Mucosa of descending colon (tissue), 3 donors: Measurements from ENCODE around the gene SRPRB. TPM values are rescaled to one million over a fixed set of nuclear protein-coding genes. Genes with fewer than 3 reads are reported as not detected.
"Not testable (repeated sequence)": the region's sequence is repeated elsewhere in the genome, so short reads cannot be mapped to it uniquely, and the experiment has no call there.

Source experiments
- ATAC-seq: fragments of 200-7000 bp; cut with Tn5 transposase; one replicate; pipeline ENCODE4 v1.9.1; 2020; ENCODE audit warnings: mild to moderate bottlenecking, moderate library complexity
- DNase-seq, 3 donors: peaks; one replicate each; pipeline ENCODE4 v3.0.0-alpha.2; 2020
- H3K36me3 ChIP-seq: fragments of 200-600 bp; one replicate; pipeline ENCODE4 v1.8.0; 2021; ENCODE audit warnings: low read depth, mild to moderate bottlenecking
- H3K4me1 ChIP-seq: fragments of 200-600 bp; one replicate; pipeline ENCODE4 v1.8.0; 2021; ENCODE audit warnings: low read depth, mild to moderate bottlenecking
- H3K4me3 ChIP-seq: fragments of 200-600 bp; one replicate; pipeline ENCODE4 v1.8.0; 2021; ENCODE audit warnings: mild to moderate bottlenecking
- H3K9me3 ChIP-seq: fragments of 200-600 bp; one replicate; pipeline ENCODE4 v1.8.0; 2021; ENCODE audit warnings: mild to moderate bottlenecking
- CTCF ChIP-seq: fragments of 200-600 bp; IDR thresholded peaks from one replicate; pipeline ENCODE4 v1.8.0; 2022; ENCODE audit warnings: antibody characterized with exemption, mild to moderate bottlenecking
- intact Hi-C, 2 donors: fragments of 100-400 bp; cut with DNase I in 1 of 2; cut with micrococcal nuclease in 1 of 2; formaldehyde crosslinking; loops; one replicate each; pipeline versions ENCODE4 v1.11.0 to v1.11.1; 2022; cut with DNase I, micrococcal nuclease
- total RNA-seq, 3 donors: library from RNA; stranded (reverse); fragmentation: NEBNext Ultra II Directional in 2 of 3; extraction: Animal tissue kit (Norgen Biotek cat#: 25700) in 2 of 3; gene quantifications; one replicate each; pipeline versions ENCODE4 v1.2.1 to v1.2.4, GENCODE V29; 2021 to 2023
- donor health status: DM: no; HTN: no; CAD: no; lungs with moderate emphysema.
- donor health status: DM: no; HTN: no; CAD: no.
- donor health status: DM: no; HTN: yes; CAD: no.

Gene SRPRB
- total RNA-seq, 3 donors from 2014 or later, result 29.2 to 38.1 (median 31.2) TPM

GRCh38 chr3:133775309-133775708 lies 30.3 kb upstream of the SRPRB start:
- ATAC-seq (no peak), DNase-seq (no peak)
- no peak for TF ChIP-seq CTCF
- Histone ChIP-seq H3K4me1 (no peaks in the 10 kb centered on the region), H3K36me3 (no peaks in the 10 kb centered on the region), H3K4me3 (no peak overlapping the region), H3K9me3 (no peaks in the 10 kb centered on the region)
- intact Hi-C loops, result no loop called here

GRCh38 chr3:133775835-133776234 lies 29.8 kb upstream of the SRPRB start:
- ATAC-seq, result no peak
- Histone ChIP-seq H3K9me3 (no peaks in the 10 kb centered on the region), H3K4me3 (no peak overlapping the region), H3K4me1 (no peaks in the 10 kb centered on the region), H3K36me3 (no peaks in the 10 kb centered on the region)
- intact Hi-C loops, result no loop called here
- no peak for TF ChIP-seq CTCF
- DNase-seq, result no peak

DNA sequence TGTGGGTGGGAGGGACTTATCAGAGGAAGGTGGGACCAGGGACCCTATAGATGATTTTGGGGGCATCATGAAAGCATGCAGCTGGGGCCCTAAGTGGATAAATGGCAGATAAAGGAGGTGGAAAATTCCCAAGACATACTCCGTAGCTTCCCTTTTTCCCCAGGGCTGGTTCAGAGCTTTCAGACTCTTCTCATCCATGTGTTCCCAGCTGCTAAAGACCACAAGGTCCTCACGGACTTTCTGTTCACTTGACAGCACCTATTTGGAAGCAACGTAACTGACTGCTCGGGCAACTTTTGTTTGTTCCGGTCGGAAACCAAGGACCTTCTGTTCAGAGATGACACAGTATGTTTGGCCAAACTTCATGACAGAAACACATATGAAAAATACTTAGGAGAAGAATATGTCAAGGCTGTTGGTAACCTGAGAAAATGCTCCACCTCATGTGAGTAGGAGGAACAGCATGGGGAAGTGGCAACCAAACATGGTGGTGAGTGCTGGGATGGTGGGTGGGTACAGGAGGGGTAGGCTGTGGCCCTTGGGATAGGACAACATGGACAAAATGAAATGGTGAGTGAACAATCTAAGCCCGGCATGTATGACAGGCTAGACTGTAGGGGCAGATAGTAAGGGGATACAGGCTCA lies 28.7 kb upstream of the SRPRB start:
- H3K4me3 ChIP-seq, result no peak overlapping the region
- H3K4me1 ChIP-seq, result no peaks in the 10 kb centered on the region
- intact Hi-C loops, result no loop called here
- DNase-seq (no peak), ATAC-seq (no peak)
- no peaks in the 10 kb centered on the region for H3K36me3 ChIP-seq
- no peaks in the 10 kb centered on the region for H3K9me3 ChIP-seq
- no peak for TF ChIP-seq CTCF

DNA sequence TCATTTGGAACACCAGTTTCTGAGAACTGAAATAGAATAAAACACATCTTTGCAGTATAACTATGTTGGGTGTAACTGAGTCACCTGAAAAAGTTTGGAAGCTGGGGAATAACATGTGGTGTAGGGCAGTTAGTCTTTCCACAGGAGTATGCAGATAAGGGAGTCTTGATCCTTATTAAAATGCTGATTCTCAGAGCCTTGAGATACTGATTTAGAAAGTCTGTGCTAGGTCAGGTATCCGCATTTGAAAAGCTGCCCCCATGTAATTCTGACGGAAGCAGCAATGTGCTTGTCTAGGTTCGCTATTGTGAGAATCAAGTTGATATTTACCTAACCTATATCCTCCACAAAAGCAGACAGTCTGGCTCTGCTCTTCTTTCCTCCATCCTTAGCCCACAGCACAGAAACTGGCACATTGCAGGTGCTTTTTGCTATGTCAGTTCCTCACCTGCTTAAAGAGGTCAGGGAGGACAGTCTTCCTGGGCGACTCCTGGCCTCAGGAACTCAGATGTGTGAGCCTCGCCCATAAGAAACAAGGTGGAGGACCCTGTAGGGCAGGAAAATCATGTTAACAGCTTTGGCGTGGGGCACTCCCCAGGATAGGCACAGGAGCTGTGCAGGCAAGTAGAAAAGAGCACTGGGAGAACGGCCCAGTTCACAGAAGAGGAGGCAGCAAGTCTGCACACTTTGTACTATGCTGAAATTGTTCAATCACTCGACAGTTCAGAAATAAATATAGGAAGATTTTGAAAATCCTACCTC lies 27.6 kb upstream of the SRPRB start:
- ATAC-seq (no peak), DNase-seq (no peak)
- no peaks in the 10 kb centered on the region for H3K36me3 ChIP-seq
- TF ChIP-seq CTCF, result no peak
- H3K4me1 ChIP-seq, result no peaks in the 10 kb centered on the region
- intact Hi-C loops, result no loop called here
- no peak overlapping the region for H3K4me3 ChIP-seq
- no peaks in the 10 kb centered on the region for H3K9me3 ChIP-seq

DNA sequence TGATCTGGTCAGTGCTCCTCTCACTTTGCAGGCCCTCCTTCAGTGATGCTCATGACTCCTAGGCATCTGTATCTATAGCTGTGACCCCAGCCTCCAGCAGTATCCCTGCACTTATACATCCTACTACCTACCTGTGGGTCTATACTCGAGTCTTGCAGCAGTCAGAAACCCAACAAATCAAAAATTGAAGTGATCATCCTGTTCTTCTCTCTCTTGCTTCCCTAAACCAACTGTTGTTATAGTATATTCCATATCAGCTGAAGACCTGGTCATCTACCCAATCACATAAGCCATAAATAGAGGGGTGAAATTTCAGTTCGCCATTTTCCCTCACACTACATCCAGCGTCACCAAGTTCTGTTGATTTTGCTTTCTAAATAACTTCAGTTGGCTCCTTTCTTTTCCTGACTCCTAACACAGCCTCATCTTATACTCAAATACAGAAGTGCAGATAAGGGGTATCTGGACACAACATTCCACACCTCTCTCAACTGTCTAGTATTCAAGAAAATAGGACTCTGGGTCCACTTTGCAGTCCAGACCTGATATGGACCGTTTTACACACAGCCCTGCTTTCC lies 25.9 kb upstream of the SRPRB start:
- no peaks in the 10 kb centered on the region for H3K9me3 ChIP-seq
- intact Hi-C loops, result no loop called here
- ATAC-seq (no peak), DNase-seq (no peak)
- no peaks in the 10 kb centered on the region for H3K4me1 ChIP-seq
- no peak for TF ChIP-seq CTCF
- H3K36me3 ChIP-seq, result no peaks in the 10 kb centered on the region
- no peak overlapping the region for H3K4me3 ChIP-seq

DNA sequence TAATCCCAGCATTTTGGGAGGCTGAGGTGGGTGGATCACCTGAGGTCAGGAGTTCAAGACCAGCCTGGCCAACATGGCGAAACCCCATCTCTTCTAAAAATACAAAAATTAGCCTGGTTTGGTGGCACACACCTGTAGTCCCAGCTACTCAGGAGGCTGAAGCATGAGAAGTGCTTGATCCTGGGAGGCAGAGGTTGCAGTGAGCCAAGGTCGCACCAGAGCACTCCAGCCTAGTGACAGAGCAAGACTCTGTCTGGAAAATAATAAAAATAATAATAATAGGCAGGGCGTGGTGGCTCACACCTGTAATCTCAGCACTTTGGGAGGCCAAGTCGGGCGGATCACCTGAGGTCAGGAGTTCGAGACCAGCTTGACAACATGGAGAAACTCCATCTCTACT lies 24.9 kb upstream of the SRPRB start:
- intact Hi-C loops, result not testable (repeated sequence)

More for the DNA sequence above, 24.9 kb upstream of the SRPRB start:
- H3K36me3 ChIP-seq, DNase-seq, H3K9me3 ChIP-seq, H3K4me3 ChIP-seq, ATAC-seq, H3K4me1 ChIP-seq: not testable (repeated sequence)
